Suppressor macrophage (primary cell): ENCODE data around the gene LSM12.
"Not testable (repeated sequence)": the region's sequence is repeated elsewhere in the genome, so short reads cannot be mapped to it uniquely, and the experiment has no call there.

Source experiments
- DNase-seq, 4 experiments: peaks; one replicate each; pipeline ENCODE4 v3.0.0-alpha.2; 2020 to 2022

The LSM12 gene

DNA sequence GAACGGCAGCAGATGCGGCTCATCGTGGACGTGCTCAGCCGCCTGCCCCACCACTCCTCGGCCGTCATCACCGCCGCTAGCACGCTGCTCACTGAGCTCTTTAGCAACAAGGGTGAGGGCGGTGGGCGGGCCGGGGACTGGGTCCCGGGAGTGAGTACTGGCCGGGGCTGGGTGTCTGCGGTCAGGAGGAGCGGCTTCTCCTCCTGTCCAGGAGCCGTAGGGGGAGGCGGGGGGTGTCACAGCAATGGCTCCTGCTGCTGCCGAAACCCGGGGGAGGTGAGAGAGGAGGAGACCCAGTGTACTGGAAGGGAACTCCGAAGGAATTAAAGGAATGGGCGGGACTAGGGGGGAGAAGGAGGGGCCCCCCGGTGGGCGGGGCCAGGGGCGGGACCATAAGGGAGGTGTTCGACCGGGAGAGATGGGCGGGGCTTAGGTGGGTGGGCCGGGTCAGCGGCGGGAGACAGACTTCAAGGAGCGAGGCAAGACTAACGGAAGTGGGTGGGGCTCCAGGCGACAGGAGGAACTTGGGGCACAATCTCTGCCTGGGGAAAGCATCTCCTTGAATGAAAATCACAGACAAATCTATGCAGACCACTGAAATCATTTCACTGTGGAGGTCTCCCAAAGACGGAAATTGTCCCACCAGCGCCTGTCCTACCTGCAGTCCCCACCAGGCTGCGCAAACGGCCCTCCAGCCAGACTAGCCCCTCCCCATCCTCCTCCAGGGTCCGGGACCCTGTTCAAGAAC is 59.7 kb downstream of the LSM12 start:
- DNase-seq: peak; percentile 98 to 99 (median 98)

DNA sequence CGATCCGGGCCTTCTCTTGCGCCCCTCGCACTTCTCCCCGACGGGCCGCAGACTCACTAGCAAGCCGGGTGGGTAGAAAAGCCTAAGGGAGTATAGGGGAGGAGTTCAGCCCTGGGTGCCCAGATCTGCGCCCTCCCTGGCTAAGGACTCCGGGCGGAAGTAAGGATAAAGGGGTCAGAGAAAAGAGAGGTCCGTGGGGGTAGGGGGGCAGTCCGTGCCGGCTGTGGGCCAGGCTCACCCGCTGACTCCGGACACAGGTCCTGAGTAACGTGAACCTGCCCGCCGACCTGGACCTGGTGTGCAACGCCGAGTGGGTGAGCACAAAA is 60.2 kb downstream of the LSM12 start:
- DNase-seq: peak in 1 of 4 experiments; percentile 6

DNA sequence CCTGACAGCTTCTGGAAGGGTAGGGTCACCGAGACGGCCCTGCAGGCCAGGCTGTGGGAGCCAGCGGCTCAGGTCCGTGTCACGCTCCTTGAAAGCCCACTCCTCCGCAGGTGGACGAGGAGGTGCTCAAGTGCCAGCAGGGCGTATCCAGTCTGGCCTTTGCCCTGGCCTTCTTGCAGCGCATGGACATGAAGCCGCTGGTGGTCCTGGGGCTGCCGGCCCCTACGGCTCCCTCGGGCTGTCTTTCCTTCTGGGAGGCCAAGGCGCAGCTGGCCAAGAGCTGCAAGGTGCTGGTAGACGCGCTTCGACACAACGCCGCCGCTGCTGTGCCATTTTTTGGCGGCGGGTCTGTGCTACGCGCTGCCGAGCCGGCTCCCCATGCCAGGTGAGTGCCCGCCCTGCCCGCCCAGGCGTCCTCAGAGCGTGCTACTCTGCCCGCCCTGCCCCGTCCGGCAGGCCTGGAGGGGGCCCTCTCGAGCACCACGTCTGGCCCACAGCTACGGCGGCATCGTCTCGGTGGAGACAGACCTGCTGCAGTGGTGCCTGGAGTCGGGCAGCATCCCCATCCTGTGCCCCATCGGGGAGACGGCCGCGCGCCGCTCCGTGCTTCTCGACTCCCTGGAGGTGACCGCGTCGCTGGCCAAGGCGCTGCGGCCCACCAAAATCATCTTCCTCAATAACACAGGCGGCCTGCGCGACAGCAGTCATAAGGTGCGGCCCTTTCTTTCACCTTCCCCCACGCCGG is 60.8 kb downstream of the LSM12 start:
- DNase-seq: peak in 2 of 4 experiments; percentile 24 to 35

DNA sequence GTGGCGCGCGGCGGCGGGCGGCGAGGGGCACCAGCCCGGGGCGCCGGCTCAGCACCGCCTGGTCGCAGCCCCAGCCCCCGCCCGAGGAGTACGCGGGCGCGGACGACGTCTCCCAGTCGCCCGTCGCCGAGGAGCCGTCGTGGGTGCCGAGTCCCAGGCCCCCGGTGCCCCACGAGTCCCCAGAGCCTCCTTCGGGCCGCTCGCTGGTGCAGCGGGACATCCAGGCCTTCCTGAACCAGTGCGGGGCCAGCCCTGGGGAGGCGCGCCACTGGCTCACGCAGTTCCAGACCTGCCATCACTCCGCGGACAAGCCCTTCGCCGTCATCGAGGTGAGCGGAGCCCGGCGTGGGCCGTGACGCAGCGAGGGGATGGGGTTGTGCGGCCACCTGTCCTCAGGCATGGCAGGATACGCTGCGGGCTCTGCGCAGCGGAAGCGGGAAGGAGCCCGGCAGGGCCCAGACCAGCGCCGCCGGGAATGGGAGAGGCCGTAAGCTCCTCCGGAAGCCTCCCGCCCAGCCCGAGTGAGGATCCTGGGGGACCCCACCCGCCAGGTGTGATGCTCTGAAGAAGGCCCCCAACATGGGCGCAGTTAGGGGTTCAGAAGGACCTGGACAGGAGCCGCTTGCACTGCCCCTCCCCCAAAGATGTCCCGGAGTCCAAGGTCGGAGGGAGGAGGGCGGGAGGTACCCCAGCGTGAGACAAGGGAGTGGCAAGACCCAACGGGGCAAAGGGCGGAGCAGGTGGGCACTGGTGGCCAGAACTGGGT is 61.5 kb downstream of the LSM12 start:
- peak in 2 of 4 experiments; percentile 13 to 29 for DNase-seq

DNA sequence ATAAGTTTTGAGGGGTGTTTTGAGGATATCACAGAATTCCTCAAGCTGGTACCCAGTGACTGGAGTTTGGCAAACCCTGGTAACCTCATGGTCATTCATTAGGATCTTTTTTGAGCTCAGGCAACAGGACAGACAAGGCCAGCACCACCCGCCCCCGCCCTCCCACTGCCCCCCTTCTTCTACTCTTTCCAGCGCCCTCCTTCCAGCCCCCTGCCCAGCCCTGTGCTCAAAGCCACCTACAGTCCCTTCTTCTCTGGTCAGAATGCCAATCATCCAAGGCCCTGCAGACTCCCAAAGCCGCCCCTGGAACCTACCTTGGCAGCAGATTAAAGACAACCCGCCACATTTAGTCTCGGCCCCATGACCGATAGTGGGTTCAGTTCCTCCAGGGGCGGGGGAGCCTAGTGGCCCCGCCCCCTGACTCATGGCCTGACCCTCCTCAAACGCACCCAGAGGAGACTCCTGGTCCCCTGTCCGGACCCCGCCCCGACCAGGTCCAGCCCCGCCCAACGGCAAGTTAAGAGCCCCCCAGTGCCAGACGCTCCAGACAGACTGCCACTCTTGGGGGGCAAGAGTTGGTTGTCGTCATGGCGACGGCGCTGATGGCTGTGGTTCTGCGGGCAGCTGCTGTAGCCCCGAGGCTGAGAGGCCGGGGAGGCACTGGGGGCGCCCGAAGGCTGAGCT is 62.3 kb downstream of the LSM12 start, which contains the start of gene NAGS:
Gene NAGS (plus strand): TSS at position 546 of the 684 bp plus-strand sequence. CDS start 42 bp downstream, at position 588.
- peak in 2 of 4 experiments; percentile 13 for DNase-seq

DNA sequence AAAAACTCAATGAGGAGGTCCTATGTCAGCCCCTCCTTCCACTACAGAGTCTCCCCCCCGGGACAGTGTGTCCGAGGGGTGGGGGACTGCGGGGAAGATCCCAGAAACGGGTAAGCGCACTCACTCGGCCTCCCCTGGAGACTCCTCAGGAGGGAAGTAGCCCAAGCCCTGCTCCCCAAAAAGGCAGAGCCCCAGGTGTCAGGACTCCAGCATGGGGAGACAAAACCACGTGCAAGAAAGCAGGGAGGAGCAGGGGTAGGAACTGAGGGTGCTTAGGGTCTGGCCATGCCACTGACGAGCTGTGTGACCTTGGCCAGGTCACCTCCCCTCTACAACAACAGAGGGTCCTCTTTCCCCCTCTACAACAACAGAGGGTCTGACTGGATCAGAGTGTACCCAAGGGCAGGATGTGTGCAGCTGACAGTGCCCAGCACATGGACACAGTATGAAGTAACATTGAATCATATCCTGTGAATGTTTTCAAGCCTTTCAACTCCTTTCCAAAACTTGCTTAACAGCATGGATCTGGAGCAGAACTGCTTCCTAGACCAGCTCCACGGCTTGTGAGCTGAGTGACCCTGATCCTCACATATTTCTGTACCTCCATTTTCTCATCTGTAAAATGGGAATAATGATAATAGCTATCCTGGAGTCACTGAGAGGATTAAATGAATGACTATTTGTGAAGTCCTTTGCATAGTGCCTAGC is 64.2 kb downstream of the LSM12 start:
- DNase-seq: peak in 3 of 4 experiments; percentile 20 to 50 (median 28)

DNA sequence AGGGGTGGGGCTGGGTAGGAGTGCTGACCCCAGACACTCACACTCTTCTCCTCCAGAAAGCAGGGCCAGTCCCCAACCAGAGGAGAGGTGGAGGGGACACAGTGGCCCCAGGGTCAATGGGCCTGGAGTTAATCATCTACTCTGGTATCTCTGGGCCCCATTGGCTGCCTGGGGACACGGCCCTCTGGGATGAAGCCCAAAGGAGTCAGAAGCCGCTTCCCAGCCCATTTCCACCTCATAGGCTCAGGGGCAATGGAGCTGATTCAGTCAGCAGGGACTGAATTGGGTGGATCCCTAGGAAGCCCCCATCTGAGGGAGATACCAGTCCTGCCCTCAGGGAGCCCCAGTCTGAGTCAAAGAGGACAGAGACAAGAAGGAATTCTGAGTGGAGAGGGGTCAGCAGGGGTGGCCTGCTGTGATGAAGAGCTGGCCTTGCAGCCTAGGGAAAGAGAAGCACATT is 65.0 kb downstream of the LSM12 start:
- no peak for DNase-seq

DNA sequence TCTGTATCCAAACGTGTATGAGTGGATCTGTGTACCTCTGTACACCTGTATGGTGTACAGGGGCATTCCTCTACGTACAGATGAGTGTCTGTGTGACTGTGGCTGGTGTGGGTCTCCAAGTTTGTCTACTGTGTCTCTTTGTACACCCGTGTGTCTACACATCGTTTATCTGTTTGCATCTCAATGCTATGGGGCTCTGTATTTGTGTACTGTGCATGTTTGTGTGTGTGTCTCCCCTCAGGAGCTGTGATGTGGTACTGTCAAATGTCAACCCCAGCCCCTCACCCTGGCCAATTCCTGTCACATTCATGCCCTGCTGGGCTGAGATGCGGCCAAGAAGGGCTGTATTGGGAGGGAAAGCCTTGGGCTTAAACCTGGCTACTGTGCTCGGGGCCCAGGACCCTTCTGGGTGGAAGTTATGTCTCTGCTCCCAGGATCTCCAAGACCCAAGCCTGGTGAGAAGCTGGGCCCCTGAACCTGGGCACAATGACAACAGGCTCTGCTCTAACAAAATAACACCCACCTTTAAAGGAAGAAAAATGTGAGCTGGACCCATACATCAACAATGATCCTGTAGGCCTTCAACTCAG is 65.5 kb downstream of the LSM12 start:
- no peak for DNase-seq

DNA sequence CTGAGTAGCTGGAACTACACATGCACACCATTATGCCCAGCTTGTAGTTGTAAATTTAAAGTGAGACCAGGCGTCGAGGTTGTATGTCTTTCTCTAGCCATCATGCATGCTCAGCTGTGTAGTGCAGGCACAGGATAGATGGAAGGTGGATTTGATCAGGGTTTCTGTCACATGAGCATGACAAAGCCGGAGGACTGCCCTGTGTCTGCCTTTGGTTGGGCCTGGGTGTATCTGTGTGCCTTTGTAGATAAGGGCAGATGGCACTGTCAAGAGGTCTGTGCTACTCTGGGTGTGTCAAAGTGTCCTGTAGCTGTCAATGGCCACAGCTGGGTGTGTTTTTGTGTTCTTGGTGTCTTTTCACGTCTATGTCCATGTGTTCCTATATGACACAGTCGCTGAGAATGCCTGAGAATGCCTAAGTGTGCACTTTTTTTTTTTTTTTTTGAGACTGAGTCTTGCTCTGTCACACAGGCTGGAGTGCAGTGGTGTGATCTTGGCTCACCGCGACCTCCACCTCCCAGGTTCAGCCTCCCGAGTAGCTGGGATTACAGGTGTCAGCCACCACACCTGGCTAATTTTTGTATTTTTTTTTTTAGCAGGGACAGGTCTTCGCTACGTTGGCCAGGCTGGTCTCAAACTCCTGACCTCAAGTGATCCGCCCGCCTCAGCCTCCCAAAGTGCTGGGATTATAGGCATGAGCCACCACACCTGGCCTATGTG is 66.2 kb downstream of the LSM12 start:
- no peak for DNase-seq

DNA sequence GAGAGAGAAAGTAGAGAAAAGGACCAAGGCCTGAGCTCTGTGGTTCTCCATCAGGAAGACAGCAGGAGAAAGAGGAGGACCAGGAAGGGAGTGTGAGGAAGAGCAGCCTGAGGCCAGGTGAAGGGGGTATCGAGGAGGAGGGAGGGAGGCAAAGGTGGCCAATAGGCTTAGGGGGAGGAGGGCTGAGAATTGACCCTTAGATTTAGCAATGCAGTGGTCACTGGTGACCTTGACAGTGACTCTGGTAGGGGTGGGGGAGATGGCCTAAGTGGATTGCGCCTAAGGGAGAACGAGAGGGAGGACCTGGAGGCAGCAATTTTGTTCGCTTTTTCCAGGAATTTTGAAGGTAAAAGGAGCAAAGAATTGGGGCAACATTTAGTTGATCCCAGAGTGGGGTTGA is 67.4 kb downstream of the LSM12 start:
- DNase-seq: no peak

DNA sequence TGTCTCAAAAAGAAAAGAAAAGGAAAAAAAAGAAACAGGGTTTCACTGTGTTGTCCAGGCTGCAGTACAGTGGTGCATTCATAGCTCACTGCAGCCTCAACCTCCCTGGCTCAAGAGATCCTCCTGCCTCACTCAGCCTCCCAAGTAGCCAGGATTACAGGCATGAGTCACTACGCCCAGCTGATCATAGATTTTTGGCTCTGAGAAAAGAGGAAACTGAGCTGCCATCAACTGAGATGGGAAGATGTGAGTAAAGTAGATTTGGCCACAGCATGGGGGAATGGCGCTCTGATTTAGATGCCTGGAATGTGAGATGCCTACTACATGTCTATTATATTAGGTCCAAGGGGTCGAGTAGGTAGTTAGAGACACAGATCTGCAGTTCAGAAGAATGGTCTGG is 67.9 kb downstream of the LSM12 start:
- peak; percentile 68 to 80 (median 70) for DNase-seq

DNA sequence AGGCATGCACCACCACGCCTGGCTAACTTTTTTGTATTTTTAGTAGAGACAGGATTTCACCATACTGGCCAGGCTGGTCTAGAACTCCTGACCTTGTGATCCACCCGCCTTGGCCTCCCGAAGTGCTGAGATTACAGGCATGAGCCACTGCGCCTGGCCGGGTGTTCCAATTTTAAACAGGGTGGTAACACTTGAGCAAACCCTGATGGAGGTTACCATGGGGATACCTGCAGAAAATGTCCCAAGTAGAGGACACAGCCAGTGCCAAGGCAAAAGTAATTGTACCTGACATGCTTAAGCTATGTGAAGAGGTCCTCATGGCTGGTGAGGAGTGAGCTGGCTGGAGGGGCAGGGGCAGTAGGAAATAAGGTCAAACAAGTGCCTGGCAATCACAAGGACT is 69.3 kb downstream of the LSM12 start:
- not testable (repeated sequence) for DNase-seq

DNA sequence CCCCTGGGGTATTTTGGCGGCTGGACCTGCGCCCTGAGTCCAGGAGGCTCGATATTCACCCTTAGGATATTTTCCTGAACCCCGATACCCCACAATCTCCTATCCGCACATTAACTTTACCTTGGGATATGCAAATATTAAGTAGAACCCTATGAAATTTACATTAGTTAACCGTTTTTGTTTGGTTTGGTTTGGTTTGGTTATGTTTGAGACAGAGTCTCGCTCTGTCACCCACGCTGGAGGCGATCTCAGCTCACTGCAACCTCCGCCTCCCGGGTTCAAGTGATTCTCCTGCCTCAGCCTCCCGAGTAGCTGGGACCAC is 71.4 kb downstream of the LSM12 start:
- no peak for DNase-seq

DNA sequence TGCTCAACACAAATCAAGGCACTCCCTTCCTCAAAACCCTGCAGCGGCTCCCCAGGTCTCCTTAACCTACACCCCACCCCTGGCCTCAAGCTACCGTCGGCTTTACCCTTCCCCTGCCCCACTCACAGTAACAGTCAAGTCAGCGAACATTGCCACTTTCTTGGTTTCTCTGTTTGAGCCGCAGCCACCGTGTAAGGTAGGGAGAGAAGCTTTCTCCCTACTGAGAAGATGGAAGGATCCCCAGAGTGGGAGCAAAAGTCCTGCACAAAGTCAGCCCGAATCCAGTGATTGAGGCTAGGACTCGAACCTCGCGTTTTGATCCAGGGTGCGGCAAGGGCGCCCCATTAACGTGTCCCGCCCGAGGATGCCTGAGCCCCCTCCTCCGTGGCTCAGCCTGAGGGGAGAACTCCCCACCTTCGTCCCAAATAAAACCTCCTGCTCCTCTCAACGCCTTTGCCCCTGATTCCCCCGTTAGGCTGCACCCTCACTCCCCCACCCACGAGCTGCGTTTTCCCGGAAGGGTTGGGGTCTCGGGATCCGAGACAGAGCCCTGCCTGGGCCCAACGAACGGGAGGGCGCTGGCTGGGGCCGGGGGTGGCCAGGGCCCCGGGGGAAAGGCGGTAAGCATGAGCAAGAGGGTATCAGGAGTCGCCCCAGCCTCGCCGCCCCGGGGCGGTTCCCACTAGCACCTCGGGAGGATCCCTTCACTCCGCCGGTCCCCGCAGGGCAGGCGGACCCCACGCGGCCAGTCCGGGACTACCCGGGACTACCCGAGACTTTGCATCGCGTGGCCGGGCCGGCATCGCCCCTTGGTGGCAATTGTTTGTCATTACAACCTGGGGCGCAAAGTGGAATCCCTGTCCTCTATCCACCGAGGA is 72.0 kb downstream of the LSM12 start:
- DNase-seq: peak; percentile 71 to 85 (median 79)

DNA sequence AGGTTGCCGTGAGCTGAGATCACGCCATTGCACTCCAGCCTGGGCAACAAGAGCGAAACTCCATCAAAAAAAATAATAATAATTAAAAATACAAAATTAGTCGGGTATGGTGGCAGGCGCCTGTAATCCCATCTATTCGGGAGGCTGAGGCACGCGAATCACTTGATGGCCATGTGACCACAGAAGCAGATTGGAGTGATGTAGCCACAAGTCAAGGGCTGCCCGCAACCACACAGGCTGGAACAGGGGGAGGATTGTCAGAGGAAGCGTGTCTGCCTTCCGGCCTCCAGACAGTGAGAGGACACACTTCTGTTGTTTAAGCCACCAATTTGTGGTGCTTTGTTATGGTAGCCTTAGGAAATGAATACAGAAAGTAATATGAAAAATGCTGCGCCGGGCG is 73.8 kb downstream of the LSM12 start:
- no peak for DNase-seq

DNA sequence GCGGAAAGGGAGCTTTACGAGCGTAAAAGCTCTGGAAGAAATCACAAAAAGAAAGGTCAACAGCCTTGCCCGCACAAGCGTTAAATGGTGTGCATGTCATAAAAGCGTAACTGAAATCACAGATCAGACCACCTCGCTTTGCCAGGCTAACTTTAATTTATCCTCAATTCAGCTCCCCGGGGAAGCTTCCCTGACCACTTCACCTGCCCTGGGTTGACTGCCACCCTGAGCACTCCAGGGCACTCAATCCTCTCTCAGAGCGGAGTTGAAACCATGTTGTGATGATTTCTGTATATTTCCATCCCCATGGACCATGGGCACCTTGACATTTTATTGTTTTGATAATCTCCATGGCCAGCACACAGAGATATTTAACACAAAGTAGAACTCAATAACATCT is 78.2 kb downstream of the LSM12 start:
- no peak for DNase-seq

DNA sequence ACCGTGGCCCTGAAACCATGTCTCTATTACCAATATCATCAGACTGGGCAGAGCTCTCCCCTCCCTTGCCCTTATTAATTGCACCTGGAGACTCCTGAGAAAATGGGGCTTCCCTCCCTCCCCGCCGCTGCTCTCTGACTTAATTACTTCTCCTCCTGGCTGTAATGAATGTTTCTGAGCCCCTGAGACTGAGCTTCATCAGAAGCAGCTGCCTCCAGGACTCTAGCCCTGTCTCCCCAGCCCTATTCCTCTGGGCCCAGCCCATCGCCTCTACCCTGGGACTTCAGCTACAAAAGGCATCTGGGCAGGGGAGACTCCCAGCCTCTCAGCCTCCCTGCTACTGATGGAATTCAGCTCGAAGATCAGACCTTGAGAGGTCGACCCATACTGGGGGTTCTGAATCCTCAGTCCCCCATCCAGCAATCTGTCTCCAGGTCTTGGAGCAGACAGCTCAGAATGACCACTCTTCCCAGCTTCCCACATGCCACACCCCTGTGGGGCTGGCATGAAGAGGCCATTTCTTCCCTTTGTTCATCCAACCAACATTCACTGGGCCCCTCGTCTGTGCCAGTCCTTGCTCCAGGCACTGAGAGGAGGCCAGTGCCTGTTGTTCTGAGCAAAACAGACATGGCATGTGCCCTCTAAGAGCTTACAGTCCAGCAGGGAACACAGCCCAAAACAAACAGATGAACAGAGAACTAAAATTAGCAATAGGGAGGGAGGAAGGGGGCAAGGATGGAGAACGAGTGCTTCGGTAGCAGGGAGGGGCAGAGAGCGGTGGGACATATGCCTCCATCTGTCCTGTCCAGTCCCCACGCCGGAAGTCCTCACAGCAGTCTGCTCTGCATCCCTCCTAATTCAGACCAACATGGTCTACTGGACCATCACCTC is 79.1 kb downstream of the LSM12 start:
- no peak for DNase-seq

DNA sequence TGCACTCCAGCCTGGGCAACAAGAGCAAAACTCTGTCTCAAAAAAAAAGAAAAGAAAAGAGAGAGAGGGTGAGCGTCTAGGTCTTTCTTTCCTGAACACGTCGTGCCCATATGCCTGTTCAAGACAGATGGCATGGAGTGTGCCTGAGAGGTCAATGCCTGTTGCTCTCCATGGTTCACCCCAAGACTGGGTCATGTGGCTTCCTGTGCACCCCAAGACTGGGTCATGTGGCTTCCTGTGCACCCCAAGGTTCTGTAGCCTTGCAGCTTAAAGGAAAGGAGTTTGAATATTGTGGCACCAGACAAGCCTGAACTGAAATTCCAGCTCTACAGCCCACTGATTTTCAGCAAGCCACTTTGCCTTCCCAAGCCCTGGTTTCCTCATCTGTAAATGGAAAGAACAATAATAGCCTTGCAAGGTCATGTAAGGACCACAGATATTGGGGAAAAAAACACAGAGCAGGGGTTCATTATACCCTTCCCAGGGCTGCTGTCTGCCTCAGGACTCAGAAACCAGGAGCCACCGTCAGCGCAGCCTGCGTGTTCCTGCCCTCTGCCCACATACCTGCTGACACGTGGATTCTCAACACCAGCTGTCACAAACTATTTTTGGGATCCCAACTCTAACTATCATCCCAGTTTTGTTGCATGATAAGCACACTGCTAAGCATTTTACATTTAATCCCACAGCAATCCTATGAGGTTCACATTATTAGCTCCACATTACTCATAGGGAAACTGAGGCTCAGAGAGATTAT is 80.1 kb downstream of the LSM12 start:
- DNase-seq: no peak
